GM23338 (cell line): Measurements from ENCODE around the gene ZNF609. TPM values are rescaled to one million over a fixed set of nuclear protein-coding genes. Genes with fewer than 3 reads are reported as not detected.
"Not testable (repeated sequence)": the region's sequence is repeated elsewhere in the genome, so short reads cannot be mapped to it uniquely, and the experiment has no call there.

Experiments used
- ATAC-seq: fragments of 200-7000 bp; cut with Tn5 transposase; 3 replicates; pipeline ENCODE4 v1.9.1; 2020
- DNase-seq: peaks from one replicate; pipeline ENCODE4 v3.0.0-alpha.2; 2015; ENCODE audit warnings: low spot score
- H2AFZ ChIP-seq: fragments of 200-600 bp; sonication (generic); 2 replicates; pipeline ENCODE4 v1.8.0; 2016; ENCODE audit warnings: antibody characterized with exemption, mild to moderate bottlenecking, moderate library complexity
- H3F3A ChIP-seq: fragments of 200-600 bp; sonication (generic); replicated peaks from 2 replicates; pipeline ENCODE4 v1.8.0; 2017; ENCODE audit warnings: antibody characterized with exemption, mixed run types, low read depth
- H3K27ac ChIP-seq: fragments of 200-600 bp; sonication (generic); 2 replicates; pipeline ENCODE4 v1.6.1; 2016; ENCODE audit warnings: low read depth
- H3K27me3 ChIP-seq: fragments of 200-600 bp; sonication (generic); 2 replicates; pipeline ENCODE4 v1.8.0; 2016; ENCODE audit warnings: mild to moderate bottlenecking, mixed run types, moderate library complexity; ENCODE audit not compliant: insufficient read depth
- H3K36me3 ChIP-seq: fragments of 200-600 bp; sonication (generic); 2 replicates; pipeline ENCODE4 v1.8.0; 2016; ENCODE audit warnings: mild to moderate bottlenecking; ENCODE audit not compliant: insufficient read depth
- H3K4me1 ChIP-seq: fragments of 200-600 bp; sonication (generic); 2 replicates; pipeline ENCODE4 v1.8.0; 2016; ENCODE audit warnings: mild to moderate bottlenecking, moderate library complexity; ENCODE audit not compliant: insufficient read depth
- H3K4me2 ChIP-seq: fragments of 200-600 bp; sonication (generic); 2 replicates; pipeline ENCODE4 v1.7.1; 2017; ENCODE audit warnings: mixed run types
- H3K4me3 ChIP-seq: fragments of 200-600 bp; sonication (generic); 2 replicates; pipeline ENCODE4 v1.6.1; 2016; ENCODE audit warnings: mixed run types
- H3K79me2 ChIP-seq: fragments of 200-600 bp; sonication (generic); replicated peaks from 2 replicates; pipeline ENCODE4 v1.8.0; 2017; ENCODE audit warnings: mild to moderate bottlenecking; ENCODE audit not compliant: insufficient read depth
- H3K9me2 ChIP-seq: fragments of 200-600 bp; sonication (generic); 2 replicates; pipeline ENCODE4 v1.8.0; 2017; ENCODE audit not compliant: insufficient read depth
- H4K20me1 ChIP-seq: fragments of 200-600 bp; sonication (generic); replicated peaks from 2 replicates; pipeline ENCODE4 v1.8.0; 2017; ENCODE audit warnings: mild to moderate bottlenecking; ENCODE audit not compliant: insufficient read depth
- H3K27ac Mint-ChIP-seq: 2 replicates; pipeline ENCODE4 v1.8.0; 2020; ENCODE audit warnings: inconsistent platforms, mild to moderate bottlenecking, moderate library complexity, mixed read lengths
- H3K27me3 Mint-ChIP-seq: 3 replicates; pipeline ENCODE4 v1.8.0; 2022; ENCODE audit warnings: low read depth, mild to moderate bottlenecking, moderate library complexity, mixed read lengths, inconsistent platforms; ENCODE audit not compliant: insufficient read depth, poor library complexity
- H3K36me3 Mint-ChIP-seq: 3 replicates; pipeline ENCODE4 v1.8.0; 2021; ENCODE audit warnings: low read depth, mild to moderate bottlenecking, inconsistent platforms, moderate library complexity, mixed read lengths
- H3K4me1 Mint-ChIP-seq: 3 replicates; pipeline ENCODE4 v1.8.0; 2020; ENCODE audit warnings: mild to moderate bottlenecking, inconsistent platforms, mixed read lengths
- H3K4me3 Mint-ChIP-seq: 3 replicates; pipeline ENCODE4 v1.8.0; 2021; ENCODE audit warnings: moderate library complexity, mild to moderate bottlenecking, inconsistent platforms, mixed read lengths
- H3K9me3 Mint-ChIP-seq: 3 replicates; pipeline ENCODE4 v1.8.0; 2020; ENCODE audit warnings: moderate library complexity, mild to moderate bottlenecking, inconsistent platforms, mixed read lengths
- CREB1 ChIP-seq: fragments of 250-450 bp; sonication (Bioruptor Pico); IDR thresholded peaks from 2 replicates; pipeline ENCODE4 v1.5.0; 2020; ENCODE audit warnings: low read depth, mild to moderate bottlenecking, moderate library complexity
- EZH2 ChIP-seq: fragments of 200-600 bp; sonication (generic); IDR thresholded peaks from one replicate; pipeline ENCODE4 v1.8.0; 2017; ENCODE audit warnings: antibody characterized with exemption, mild to moderate bottlenecking, low read depth; ENCODE audit not compliant: unreplicated experiment
- EZH2phosphoT487 ChIP-seq: fragments of 200-600 bp; sonication (generic); IDR thresholded peaks from one replicate; pipeline ENCODE4 v1.8.1; 2018; ENCODE audit warnings: antibody characterized with exemption; ENCODE audit not compliant: unreplicated experiment
- JUNB ChIP-seq: IDR thresholded peaks from one replicate; pipeline ENCODE4 v1.6.1; 2016; ENCODE audit warnings: antibody characterized with exemption; ENCODE audit not compliant: unreplicated experiment
- NANOG ChIP-seq: IDR thresholded peaks from 2 replicates; pipeline ENCODE4 v1.6.1; 2016; ENCODE audit warnings: antibody characterized with exemption, borderline replicate concordance
- POLR2AphosphoS5 ChIP-seq: IDR thresholded peaks from 2 replicates; pipeline ENCODE4 v1.6.1; 2016; ENCODE audit warnings: antibody characterized with exemption, low read depth
- ZNF114 ChIP-seq: fragments of 250-450 bp; sonication (Bioruptor Pico); IDR thresholded peaks from 2 replicates; pipeline ENCODE4 v1.5.0; 2020; ENCODE audit warnings: mild to moderate bottlenecking, moderate library complexity
- ZNF331 ChIP-seq: fragments of 250-450 bp; sonication (Bioruptor Pico); IDR thresholded peaks from 2 replicates; pipeline ENCODE4 v1.5.0; 2020; ENCODE audit warnings: low read depth, mild to moderate bottlenecking, moderate library complexity
- polyA plus RNA-seq: library from polyadenylated mRNA; unstranded; fragments of >200 nt; fragmentation: Nextera tagmentation; extraction: Ambion mirVana; gene quantifications from 2 replicates; pipeline ENCODE4 v1.2.1, GENCODE V29; 2016
- total RNA-seq: library from RNA; depleted of rRNA; stranded (reverse); fragments of >200 nt; shearing (Covaris generic); gene quantifications from 2 replicates; pipeline ENCODE4 v1.2.3, GENCODE V29; 2014
- TF ChIP-seq, protein P1 (sequence below), 2 experiments: fragments of 200-600 bp in 1 of 2; sonication (generic) in 1 of 2; conservative IDR thresholded peaks; 2 replicates each; pipeline versions ENCODE4 v1.5.1 to v1.6.1; 2016 to 2017; ENCODE audit warnings: antibody characterized with exemption in 2 of 2, low read depth in 2 of 2, mild to moderate bottlenecking in 2 of 2, moderate library complexity in 1 of 2

ZNF609 gene
- total and polyA plus RNA-seq, 2 experiments from 2014 or later, result 26.4 to 40.2 TPM

GRCh38 chr15:64592845-64593244 lies 132.5 kb downstream of the ZNF609 start:
- Histone ChIP-seq H3K79me2 (peaks cover 88% of the 10 kb centered on the region), H3K4me1 (peaks cover 12% of the 10 kb centered on the region), H4K20me1 (peaks cover 40% of the 10 kb centered on the region)
- peaks cover 17% of the 10 kb centered on the region for H3K4me1 Mint-ChIP-seq
- not testable (repeated sequence) for H3K4me2 ChIP-seq, H2AFZ ChIP-seq, H3K36me3 ChIP-seq, H3K9me3 Mint-ChIP-seq, H3K9me2 ChIP-seq, H3K27me3 Mint-ChIP-seq, ATAC-seq, H3K4me3 Mint-ChIP-seq, H3K4me3 ChIP-seq, H3K27me3 ChIP-seq, H3K27ac Mint-ChIP-seq, DNase-seq, H3K27ac ChIP-seq, H3K36me3 Mint-ChIP-seq, H3F3A ChIP-seq

DNA sequence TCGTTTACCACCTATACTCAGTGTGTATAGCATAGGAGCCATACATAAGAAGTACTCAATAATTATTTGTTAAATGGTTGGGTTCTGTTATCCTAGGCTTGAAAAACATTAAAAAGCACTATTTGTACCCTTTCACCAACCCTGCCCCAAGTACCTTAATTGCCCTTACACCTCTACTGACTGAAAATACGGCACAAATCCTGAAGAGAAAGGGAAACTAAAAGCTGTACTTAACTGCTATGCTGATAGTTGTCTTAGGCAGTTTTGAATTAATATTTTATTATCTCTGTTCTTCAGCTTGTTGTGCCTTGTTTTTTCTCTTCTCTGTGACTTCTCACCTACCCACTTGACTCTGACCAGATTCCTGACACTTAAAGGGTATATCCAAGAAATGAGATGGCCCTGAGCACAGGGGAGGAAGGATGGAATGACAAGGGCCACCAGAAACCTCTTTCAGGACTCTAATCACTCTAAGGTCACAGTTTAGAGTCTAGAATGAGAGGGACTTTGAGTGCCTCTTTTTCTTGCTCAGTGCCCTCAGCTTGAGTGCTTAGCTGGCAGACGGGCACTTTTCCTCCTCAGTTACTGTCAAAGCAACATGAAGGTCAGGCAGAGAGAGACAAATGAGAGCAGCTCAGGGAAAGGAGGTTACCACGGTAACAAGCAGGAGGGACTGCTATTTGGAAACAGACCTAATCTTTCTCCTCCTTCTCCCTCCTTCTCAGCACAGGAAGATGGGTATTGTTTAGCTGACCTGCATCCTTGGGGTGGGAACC lies 136.5 kb downstream of the ZNF609 start:
- DNase-seq (peak; percentile 86), ATAC-seq (peak; percentile 94)
- Mint-ChIP-seq H3K4me1 (peaks cover 31% of the 10 kb centered on the region), H3K27ac (peak overlapping the region; percentile 2; the same call in 1 of the 2 replicates), H3K27me3 (peaks cover 5% of the 10 kb centered on the region), H3K4me3 (no peak overlapping the region), H3K36me3 (0 out of 3 replicates have a peak, but pooled peaks cover 2% of the 10 kb centered on the region), H3K9me3 (no peaks in the 10 kb centered on the region)
- no peaks in the 10 kb centered on the region for H3K9me2 ChIP-seq
- peaks cover 39% of the 10 kb centered on the region for H4K20me1 ChIP-seq
- no peaks in the 10 kb centered on the region for H3K27me3 ChIP-seq
- H3K36me3 ChIP-seq, result no peaks in the 10 kb centered on the region
- H3K27ac ChIP-seq, result peak overlapping the region; percentile 4; the same call in 1 of the 2 replicates
- TF ChIP-seq ZNF331 (CRISPR knock-in tag) (no peak), CREB1 (CRISPR knock-in tag) (no peak), ZNF114 (no peak), NANOG (no peak), EZH2 (no peak), POLR2AphosphoS5 (no peak), JUNB (no peak), EZH2phosphoT487 (no peak)
- TF ChIP-seq, protein P1, sequence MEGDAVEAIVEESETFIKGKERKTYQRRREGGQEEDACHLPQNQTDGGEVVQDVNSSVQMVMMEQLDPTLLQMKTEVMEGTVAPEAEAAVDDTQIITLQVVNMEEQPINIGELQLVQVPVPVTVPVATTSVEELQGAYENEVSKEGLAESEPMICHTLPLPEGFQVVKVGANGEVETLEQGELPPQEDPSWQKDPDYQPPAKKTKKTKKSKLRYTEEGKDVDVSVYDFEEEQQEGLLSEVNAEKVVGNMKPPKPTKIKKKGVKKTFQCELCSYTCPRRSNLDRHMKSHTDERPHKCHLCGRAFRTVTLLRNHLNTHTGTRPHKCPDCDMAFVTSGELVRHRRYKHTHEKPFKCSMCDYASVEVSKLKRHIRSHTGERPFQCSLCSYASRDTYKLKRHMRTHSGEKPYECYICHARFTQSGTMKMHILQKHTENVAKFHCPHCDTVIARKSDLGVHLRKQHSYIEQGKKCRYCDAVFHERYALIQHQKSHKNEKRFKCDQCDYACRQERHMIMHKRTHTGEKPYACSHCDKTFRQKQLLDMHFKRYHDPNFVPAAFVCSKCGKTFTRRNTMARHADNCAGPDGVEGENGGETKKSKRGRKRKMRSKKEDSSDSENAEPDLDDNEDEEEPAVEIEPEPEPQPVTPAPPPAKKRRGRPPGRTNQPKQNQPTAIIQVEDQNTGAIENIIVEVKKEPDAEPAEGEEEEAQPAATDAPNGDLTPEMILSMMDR (conservative IDR thresholded peaks at IDR 0.05; ENCODE audit: low read depth in 2 of 2), result no peak
- no peak overlapping the region for H3K4me2 ChIP-seq
- no peak overlapping the region for H3K4me3 ChIP-seq
- no peak overlapping the region for H2AFZ ChIP-seq
- H3K79me2 ChIP-seq, result peaks cover 91% of the 10 kb centered on the region
- peaks cover 12% of the 10 kb centered on the region for H3K4me1 ChIP-seq
- no peaks in the 10 kb centered on the region; the same call in 1 of the 2 replicates for H3F3A ChIP-seq
